SK-N-SH (cell line): Measurements from ENCODE around the gene EDEM2.

Experiments
- EP300 ChIP-seq, 2 experiments: IDR thresholded peaks; 2 replicates each; pipeline versions ENCODE4 v1.4.0 to v1.6.1; 2012; ENCODE audit warnings: borderline replicate concordance in 1 of 2, low read depth in 1 of 2, low read length in 1 of 2
- EZH2phosphoT487 ChIP-seq: fragments of 200-600 bp; sonication (generic); IDR thresholded peaks from 2 replicates; pipeline ENCODE4 v1.6.1; 2017; ENCODE audit warnings: low read depth, mixed run types, mild to moderate bottlenecking, antibody characterized with exemption, moderate library complexity, borderline replicate concordance
- FOXJ3 ChIP-seq: sonication (generic); formaldehyde crosslinking; IDR thresholded peaks from 2 replicates; pipeline ENCODE4 v1.5.1; 2020; ENCODE audit warnings: mild to moderate bottlenecking, missing genetic modification reagents
- POLR2AphosphoS5 ChIP-seq: IDR thresholded peaks from 2 replicates; pipeline ENCODE4 v1.6.1; 2012; ENCODE audit warnings: low read depth, low read length
- RFX5 ChIP-seq: IDR thresholded peaks from 2 replicates; pipeline ENCODE4 v1.6.1; 2012; ENCODE audit warnings: mild to moderate bottlenecking, improper control_type of control experiment, low read length
- TEAD4 ChIP-seq: IDR thresholded peaks from 2 replicates; pipeline ENCODE4 v1.4.0; 2012; ENCODE audit warnings: mild to moderate bottlenecking, borderline replicate concordance; ENCODE audit not compliant: insufficient read depth
- TF ChIP-seq, protein P1 (sequence below): IDR thresholded peaks from 2 replicates; pipeline ENCODE4 v1.4.0; 2012; ENCODE audit warnings: low read depth
- TF ChIP-seq, protein P2 (sequence below): fragments of 200-600 bp; sonication (generic); IDR thresholded peaks from 2 replicates; pipeline ENCODE4 v1.6.1; 2017; ENCODE audit warnings: antibody characterized with exemption, mild to moderate bottlenecking, moderate library complexity
- TF ChIP-seq, protein P3 (sequence below): IDR thresholded peaks from 2 replicates; pipeline ENCODE4; 2012

DNA sequence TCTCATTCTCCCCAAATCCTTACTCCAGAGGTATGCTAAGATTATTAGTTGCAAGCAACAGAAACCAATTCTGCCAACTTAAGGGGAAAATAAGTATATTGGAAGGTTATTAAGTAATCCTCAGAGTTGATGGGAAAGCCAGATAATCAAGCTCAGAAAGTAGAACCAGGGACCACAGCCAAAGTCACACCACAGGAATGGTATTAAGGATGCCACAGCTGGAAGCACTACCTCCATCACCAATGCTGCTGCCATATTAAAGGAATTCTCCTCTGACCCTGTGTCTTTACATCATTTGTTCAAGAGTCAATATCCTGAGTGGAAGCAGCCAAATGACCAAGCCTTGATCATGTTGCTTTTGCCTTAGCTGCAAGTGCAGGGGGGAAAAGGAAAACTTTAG is 34.6 kb upstream of the EDEM2 start:
- TF ChIP-seq, protein P1, sequence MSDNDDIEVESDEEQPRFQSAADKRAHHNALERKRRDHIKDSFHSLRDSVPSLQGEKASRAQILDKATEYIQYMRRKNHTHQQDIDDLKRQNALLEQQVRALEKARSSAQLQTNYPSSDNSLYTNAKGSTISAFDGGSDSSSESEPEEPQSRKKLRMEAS = no peak
- TF ChIP-seq EZH2phosphoT487 (no peak), TEAD4 (no peak), POLR2AphosphoS5 (no peak), FOXJ3 (CRISPR knock-in tag) (no peak), EP300 (IDR thresholded peaks at IDR 0.05; ENCODE audit: borderline replicate concordance in 1 of 2, low read depth in 1 of 2, low read length in 1 of 2) (no peak), RFX5 (no peak)
- TF ChIP-seq, protein P2, sequence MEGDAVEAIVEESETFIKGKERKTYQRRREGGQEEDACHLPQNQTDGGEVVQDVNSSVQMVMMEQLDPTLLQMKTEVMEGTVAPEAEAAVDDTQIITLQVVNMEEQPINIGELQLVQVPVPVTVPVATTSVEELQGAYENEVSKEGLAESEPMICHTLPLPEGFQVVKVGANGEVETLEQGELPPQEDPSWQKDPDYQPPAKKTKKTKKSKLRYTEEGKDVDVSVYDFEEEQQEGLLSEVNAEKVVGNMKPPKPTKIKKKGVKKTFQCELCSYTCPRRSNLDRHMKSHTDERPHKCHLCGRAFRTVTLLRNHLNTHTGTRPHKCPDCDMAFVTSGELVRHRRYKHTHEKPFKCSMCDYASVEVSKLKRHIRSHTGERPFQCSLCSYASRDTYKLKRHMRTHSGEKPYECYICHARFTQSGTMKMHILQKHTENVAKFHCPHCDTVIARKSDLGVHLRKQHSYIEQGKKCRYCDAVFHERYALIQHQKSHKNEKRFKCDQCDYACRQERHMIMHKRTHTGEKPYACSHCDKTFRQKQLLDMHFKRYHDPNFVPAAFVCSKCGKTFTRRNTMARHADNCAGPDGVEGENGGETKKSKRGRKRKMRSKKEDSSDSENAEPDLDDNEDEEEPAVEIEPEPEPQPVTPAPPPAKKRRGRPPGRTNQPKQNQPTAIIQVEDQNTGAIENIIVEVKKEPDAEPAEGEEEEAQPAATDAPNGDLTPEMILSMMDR = no peak
- TF ChIP-seq, protein P3, sequence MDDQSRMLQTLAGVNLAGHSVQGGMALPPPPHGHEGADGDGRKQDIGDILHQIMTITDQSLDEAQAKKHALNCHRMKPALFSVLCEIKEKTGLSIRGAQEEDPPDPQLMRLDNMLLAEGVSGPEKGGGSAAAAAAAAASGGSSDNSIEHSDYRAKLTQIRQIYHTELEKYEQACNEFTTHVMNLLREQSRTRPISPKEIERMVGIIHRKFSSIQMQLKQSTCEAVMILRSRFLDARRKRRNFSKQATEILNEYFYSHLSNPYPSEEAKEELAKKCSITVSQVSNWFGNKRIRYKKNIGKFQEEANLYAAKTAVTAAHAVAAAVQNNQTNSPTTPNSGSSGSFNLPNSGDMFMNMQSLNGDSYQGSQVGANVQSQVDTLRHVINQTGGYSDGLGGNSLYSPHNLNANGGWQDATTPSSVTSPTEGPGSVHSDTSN = no peak
